Fibroblast of pulmonary artery (primary cell): ENCODE measurements around the gene EPB41L4B.

Experiments
- DNase-seq: peaks from one replicate; pipeline ENCODE4 v3.0.0-alpha.2; 2010; ENCODE audit warnings: low read depth
- H3K4me3 ChIP-seq: replicated peaks from 2 replicates; pipeline ENCODE4 v1.5.1; 2011; ENCODE audit warnings: low read depth, mild to moderate bottlenecking, control low read depth, low read length, moderate library complexity
- TF ChIP-seq, protein P1 (sequence below): IDR thresholded peaks from 2 replicates; pipeline ENCODE4 v1.5.1; 2011; ENCODE audit warnings: mild to moderate bottlenecking, control low read depth, low read length, inconsistent platforms; ENCODE audit errors: missing control alignments

The EPB41L4B gene

GRCh38 chr9:109176386-109176785 lies 144.5 kb downstream of the EPB41L4B start:
- no peak for DNase-seq
- TF ChIP-seq, protein P1, sequence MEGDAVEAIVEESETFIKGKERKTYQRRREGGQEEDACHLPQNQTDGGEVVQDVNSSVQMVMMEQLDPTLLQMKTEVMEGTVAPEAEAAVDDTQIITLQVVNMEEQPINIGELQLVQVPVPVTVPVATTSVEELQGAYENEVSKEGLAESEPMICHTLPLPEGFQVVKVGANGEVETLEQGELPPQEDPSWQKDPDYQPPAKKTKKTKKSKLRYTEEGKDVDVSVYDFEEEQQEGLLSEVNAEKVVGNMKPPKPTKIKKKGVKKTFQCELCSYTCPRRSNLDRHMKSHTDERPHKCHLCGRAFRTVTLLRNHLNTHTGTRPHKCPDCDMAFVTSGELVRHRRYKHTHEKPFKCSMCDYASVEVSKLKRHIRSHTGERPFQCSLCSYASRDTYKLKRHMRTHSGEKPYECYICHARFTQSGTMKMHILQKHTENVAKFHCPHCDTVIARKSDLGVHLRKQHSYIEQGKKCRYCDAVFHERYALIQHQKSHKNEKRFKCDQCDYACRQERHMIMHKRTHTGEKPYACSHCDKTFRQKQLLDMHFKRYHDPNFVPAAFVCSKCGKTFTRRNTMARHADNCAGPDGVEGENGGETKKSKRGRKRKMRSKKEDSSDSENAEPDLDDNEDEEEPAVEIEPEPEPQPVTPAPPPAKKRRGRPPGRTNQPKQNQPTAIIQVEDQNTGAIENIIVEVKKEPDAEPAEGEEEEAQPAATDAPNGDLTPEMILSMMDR: no peak

DNA sequence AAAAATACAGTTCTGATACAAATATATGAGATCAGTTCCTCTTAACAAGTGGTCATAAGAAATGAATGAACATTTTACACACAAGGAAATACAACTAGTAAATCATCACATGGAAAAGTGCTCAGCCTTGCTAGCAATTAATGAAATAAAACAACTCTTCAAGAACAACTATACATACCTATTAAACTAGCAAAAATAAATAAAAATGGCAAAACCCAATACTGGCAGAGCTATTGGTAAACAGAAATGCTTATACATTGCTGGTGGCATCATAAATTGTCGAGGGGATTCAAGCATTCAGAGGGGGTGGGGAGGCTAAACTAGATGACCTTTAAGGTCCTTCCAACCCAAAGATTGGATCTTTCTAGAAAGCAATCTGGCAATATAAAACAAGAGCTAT lies 147.9 kb downstream of the EPB41L4B start:
- TF ChIP-seq, protein P1: no peak
- no peak for DNase-seq
- no peak overlapping the region for H3K4me3 ChIP-seq

More at GRCh38 chr9:109176386-109176785, 144.5 kb downstream of the EPB41L4B start:
- no peak overlapping the region for H3K4me3 ChIP-seq

DNA sequence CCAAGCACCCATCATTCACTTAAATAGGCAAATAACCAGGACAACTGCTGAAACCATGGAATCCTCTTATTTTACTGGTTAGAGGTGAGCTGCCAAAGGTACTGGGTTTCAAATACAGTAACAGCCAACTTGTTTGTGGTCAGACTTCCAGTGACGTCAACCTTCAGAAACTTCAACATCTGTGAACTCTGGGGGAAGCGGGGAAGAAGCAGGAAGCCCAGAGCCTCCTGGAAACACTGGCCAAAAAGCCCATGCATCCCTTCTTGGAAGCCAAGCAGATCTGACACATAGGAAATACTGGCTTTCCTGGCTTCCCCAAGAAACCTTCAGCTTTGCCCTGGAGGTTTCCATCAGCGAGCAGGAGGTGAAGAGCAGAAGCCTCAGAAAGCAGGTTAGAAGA lies 148.9 kb downstream of the EPB41L4B start:
- peak; percentile 33 for DNase-seq
- TF ChIP-seq, protein P1: no peak
- no peak overlapping the region for H3K4me3 ChIP-seq

- TF ChIP-seq, protein P1: no peak
- no peak for DNase-seq
- H3K4me3 ChIP-seq: no peak overlapping the region
These were observed 152.7 kb downstream of the EPB41L4B start for GRCh38 chr9:109168170-109168569.

GRCh38 chr9:109167716-109168115 lies 153.1 kb downstream of the EPB41L4B start:
- no peak for DNase-seq
- no peak overlapping the region for H3K4me3 ChIP-seq
- TF ChIP-seq, protein P1: no peak

- TF ChIP-seq, protein P1: no peak
- H3K4me3 ChIP-seq: peak within 1 kb of the TSS; percentile 12
- no peak for DNase-seq
These were observed 153.9 kb downstream of the EPB41L4B start, which contains the start of gene FRRS1L for GRCh38 chr9:109166771-109167601. FRRS1L (minus strand) TSS chr9:109167249; CDS start chr9:109167138, 111 bp downstream.
